SK-N-MC (cell line): ENCODE data around the gene SLC25A1.
"Not testable (repeated sequence)": the region's sequence is repeated elsewhere in the genome, so short reads cannot be mapped to it uniquely, and the experiment has no call there.

Experiments used
- DNase-seq: peaks from one replicate; pipeline ENCODE4 v3.0.0-alpha.2; 2011; ENCODE audit warnings: low read depth, low spot score
- H3K27ac ChIP-seq: fragments of 200-600 bp; sonication (generic); 2 replicates; pipeline ENCODE4 v1.5.1; 2016; ENCODE audit warnings: mixed run types
- H3K36me3 ChIP-seq: fragments of 200-600 bp; sonication (generic); 2 replicates; pipeline ENCODE4 v1.6.1; 2017; ENCODE audit warnings: antibody characterized with exemption, low read length, mixed read lengths; ENCODE audit not compliant: insufficient read depth
- H3K4me3 ChIP-seq: fragments of 200-600 bp; sonication (generic); 2 replicates; pipeline ENCODE4 v1.5.1; 2016
- H3K9ac ChIP-seq: fragments of 200-600 bp; sonication (generic); 2 replicates; pipeline ENCODE4 v1.8.0; 2017; ENCODE audit warnings: mixed run types, mixed read lengths; ENCODE audit not compliant: insufficient read length
- H3K9me3 ChIP-seq: fragments of 200-600 bp; sonication (generic); 2 replicates; pipeline ENCODE4 v1.6.1; 2017; ENCODE audit warnings: low read depth, mild to moderate bottlenecking, antibody characterized with exemption, low read length, moderate library complexity, mixed read lengths
- EZH2 ChIP-seq: fragments of 200-600 bp; sonication (generic); IDR thresholded peaks from one replicate; pipeline ENCODE4 v1.6.1; 2017; ENCODE audit warnings: antibody characterized with exemption
- FOXP2 ChIP-seq: optimal IDR thresholded peaks from 2 replicates; pipeline ENCODE3; 2011; ENCODE audit warnings: mild to moderate bottlenecking, moderate library complexity; ENCODE audit not compliant: insufficient read depth; ENCODE audit errors: extremely low read length, control extremely low read depth
- POLR2AphosphoS5 ChIP-seq: IDR thresholded peaks from 2 replicates; pipeline ENCODE4 v1.6.1; 2012; ENCODE audit warnings: mild to moderate bottlenecking, low read depth, low read length, borderline replicate concordance

The SLC25A1 gene

DNA sequence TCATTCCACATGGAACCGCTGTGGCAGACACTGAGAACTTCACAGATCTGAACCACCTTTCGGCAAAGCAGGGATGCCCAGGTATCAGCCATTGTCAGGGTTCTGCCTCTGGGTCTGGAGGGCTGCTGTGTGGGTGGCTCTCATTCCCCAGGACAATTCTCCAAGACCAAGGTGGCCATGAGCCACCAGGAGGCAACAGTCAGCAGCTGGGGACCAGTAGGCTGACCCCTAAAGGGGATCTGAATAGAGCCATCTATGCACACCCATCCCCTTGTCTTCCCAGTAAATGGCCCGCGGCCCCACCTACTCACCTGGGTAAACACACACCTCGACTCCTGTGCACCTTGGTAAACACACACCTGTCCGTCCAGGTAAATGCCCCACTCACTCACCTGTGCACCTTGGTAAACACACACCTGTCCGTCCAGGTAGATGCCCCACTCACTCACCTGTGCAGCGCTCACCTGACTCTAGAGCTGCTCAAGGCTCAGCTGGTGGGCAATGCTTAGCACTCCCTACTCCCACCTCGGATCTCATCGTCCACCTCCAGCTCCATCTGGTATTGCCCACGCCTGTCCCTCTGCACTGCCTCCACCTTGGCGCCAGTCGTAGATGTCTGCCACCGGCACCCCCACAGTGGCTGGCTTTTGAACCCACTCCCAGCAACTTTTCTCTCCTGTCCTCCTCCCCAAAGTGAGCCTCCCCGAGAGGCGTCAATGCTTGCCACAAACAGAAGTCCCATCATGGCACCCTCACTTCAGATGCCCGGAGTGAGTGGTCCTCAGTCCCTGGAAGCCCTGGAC is 10.2 kb downstream of the SLC25A1 start:
- H3K9me3 ChIP-seq: no peaks in the 10 kb centered on the region
- H3K27ac ChIP-seq: no peak overlapping the region
- no peaks in the 10 kb centered on the region for H3K36me3 ChIP-seq
- DNase-seq: no peak
- H3K4me3 ChIP-seq: no peak overlapping the region
- no peak for TF ChIP-seq EZH2
- H3K9ac ChIP-seq: no peak overlapping the region

DNA sequence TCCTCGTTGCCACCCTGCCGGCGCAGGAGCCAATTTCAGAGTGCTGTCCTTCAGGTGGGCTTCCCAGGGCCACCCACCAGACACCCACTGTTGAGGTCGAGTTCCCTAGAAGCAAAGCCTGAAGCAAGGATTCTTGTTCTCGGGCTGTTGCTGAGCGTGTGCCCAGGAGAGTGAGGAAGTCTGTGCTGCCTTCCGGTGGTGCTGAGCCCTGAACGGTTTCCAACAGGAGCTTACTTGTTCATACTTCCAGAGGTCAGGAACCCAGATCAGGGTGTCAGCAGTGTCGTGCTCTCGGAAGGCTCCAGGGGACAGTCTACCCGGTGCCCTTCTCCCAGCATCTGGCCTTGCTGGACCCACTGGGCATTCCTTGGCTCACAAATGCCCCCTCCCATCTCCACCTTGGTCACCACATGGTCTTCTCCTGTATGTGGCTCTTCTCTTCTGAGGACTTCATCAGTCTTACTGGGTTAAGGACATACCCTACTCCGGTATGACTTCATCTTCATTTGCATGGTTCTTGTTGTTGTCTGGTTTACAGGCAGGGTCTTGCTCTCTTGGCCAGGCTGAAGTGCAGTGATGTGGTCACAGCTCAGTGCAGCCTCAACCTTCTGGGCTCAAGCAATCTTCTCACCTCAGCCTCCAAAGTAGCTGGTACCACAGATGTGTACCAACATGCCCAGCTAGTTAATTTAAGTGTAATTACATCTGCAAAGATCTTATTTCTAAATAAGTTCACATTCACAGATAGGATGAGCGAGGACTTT is 11.2 kb downstream of the SLC25A1 start:
- no peaks in the 10 kb centered on the region for H3K9me3 ChIP-seq
- TF ChIP-seq POLR2AphosphoS5 (no peak), EZH2 (no peak), FOXP2 (no peak)
- no peak overlapping the region for H3K4me3 ChIP-seq
- DNase-seq: no peak
- no peaks in the 10 kb centered on the region for H3K36me3 ChIP-seq
- H3K27ac ChIP-seq: no peak overlapping the region
- H3K9ac ChIP-seq: no peak overlapping the region

DNA sequence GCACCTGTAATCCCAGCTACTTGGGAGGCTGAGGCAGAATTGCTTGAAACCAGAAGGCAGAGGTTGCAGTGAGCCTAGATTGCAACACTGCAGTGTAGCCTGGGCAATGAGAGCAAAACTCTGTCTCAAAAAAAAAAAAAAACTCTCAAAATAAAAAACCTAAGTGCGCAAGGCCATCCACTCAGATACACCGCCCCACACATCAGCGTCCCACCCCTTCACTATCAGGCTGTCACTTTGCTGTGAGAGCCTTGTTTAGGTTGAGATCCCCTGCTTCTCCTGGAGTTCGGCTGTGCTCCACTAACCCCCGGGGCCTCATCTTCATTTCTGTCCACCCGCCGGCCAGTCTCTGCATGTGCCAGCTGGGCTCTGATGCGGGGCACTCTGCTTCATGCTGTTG is 12.1 kb downstream of the SLC25A1 start:
- no peak overlapping the region for H3K9ac ChIP-seq

GRCh38 chr22:19164425-19164824 is 14.1 kb downstream of the SLC25A1 start:
- no peak overlapping the region for H3K9ac ChIP-seq
- no peak overlapping the region for H3K4me3 ChIP-seq
- H3K36me3 ChIP-seq: no peaks in the 10 kb centered on the region
- no peak for TF ChIP-seq FOXP2
- no peak for TF ChIP-seq POLR2AphosphoS5
- no peak for TF ChIP-seq EZH2
- no peak for DNase-seq
- no peak overlapping the region for H3K27ac ChIP-seq
- H3K9me3 ChIP-seq: no peaks in the 10 kb centered on the region

More for the DNA sequence above, 12.1 kb downstream of the SLC25A1 start:
- Histone ChIP-seq H3K4me3 (no peak overlapping the region), H3K9me3 (no peaks in the 10 kb centered on the region), H3K36me3 (no peaks in the 10 kb centered on the region), H3K27ac (no peak overlapping the region)
- DNase-seq: no peak
- TF ChIP-seq POLR2AphosphoS5 (no peak), FOXP2 (no peak), EZH2 (no peak)

GRCh38 chr22:19158649-19159048 is 19.9 kb downstream of the SLC25A1 start:
- H3K9me3 ChIP-seq, DNase-seq, H3K27ac ChIP-seq, H3K4me3 ChIP-seq, H3K9ac ChIP-seq, H3K36me3 ChIP-seq: not testable (repeated sequence)

DNA sequence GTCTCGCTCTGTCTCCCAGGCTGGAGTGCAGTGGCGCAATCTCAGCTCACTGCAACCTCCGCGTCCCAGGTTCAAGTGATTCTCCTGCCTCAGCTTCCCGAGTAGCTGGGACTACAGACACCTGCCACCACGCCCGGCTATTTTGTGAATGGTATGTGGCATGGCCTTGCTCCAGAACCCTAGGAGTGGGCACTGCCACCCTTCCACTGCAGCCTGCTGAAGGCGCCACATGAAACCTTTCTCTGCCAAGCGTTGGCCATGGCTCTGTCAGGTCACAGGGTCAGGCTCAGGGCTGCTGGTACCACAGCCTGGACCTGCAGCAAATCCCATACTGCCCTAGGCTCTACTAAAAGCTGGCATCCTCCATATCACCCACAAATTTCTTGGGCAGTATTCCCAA is 22.4 kb downstream of the SLC25A1 start:
- H3K9ac ChIP-seq, DNase-seq: not testable (repeated sequence)

DNA sequence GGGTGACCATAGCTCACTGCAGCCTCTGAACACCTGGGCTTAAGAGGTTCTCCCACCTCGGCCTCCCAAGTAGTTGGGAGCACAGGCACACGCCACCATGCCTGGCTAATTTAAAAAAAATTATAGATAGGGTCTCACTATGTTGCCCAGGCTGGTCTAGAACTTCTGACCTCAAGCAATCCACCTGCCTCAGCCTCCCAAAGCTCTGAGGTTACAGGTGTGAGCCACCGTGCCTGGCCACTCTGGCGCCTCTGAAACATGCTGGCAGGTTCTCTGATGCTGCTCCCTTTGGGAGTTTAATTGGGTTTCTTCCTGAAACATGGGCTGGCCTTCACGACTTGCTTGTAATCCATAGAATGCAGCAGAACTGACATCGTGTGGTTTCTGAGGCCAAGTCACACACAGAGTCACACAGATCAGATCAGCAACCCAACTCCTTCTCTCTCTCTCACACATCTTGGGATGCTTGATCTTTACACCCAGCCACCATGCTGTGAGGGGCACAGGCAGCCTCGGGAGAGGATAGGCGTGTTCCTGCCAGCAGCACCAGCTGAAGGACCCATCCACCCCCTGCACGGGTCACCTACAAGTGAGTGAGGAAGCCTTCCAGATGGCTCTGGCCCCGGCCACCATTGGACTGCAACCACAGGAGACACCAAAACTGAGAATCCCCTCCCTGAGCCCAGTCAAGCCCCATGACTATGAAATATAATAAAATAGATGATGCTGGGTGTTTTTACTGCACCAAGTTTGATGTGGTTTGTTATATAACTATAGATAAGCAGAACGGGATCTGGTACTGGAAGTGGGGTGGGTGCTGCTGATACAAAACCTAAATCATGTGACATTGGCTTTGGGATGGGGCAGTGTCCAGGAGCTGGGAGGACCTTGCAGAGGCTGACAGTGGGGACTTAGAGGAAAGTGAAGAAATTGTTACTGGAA is 25.3 kb downstream of the SLC25A1 start:
- H3K36me3 ChIP-seq: no peaks in the 10 kb centered on the region
- H3K27ac ChIP-seq: no peak overlapping the region
- no peak overlapping the region for H3K4me3 ChIP-seq
- H3K9me3 ChIP-seq: no peaks in the 10 kb centered on the region
- no peak for TF ChIP-seq EZH2
- no peak for TF ChIP-seq FOXP2
- no peak for TF ChIP-seq POLR2AphosphoS5
- H3K9ac ChIP-seq: no peak overlapping the region
- DNase-seq: no peak

More for the DNA sequence above, 22.4 kb downstream of the SLC25A1 start:
- not testable (repeated sequence) for H3K27ac ChIP-seq, H3K9me3 ChIP-seq, H3K4me3 ChIP-seq, H3K36me3 ChIP-seq

DNA sequence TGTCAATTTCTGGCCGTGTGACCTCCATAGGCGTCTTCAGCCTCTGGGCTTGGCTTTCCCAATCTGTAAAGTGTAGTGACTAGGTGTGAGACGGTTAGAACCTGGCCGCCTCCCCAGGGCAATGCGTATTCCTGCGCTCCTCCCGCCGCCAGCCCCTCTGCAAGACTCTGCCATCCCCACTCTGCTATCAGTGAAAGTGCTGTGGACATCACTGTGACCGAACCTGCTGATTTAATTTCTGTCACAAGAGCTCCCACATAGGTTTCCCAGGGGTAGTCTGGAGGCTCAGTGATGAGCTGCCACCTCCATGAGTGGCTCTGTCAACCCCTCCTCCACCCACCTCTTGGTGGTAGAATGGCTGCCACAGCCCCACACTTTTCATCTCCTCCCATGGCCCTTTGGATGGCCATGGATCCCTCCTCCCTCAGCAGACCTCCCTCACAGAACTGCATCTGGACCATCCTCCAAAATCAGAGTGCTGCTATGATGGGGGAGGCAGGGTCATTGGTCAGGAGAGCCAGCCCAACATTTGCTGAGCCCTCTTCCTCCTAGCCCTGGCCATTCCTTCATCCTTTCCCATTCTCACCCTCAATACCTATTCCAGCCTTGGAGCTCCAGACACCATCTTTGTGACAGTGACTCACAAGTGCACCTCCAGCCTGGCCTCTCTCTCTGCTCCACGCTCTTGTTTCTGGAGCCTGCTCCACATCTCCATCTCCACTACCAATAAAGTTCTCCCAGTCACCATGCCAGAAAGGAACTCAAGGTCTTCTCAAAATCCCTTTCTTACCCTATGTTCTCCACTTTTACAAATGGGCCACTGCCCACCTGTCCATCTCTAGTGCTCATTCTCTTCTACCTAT is 27.0 kb downstream of the SLC25A1 start:
- no peaks in the 10 kb centered on the region for H3K9me3 ChIP-seq
- DNase-seq: no peak
- H3K36me3 ChIP-seq: no peaks in the 10 kb centered on the region
- H3K27ac ChIP-seq: no peak overlapping the region
- H3K9ac ChIP-seq: no peak overlapping the region
- TF ChIP-seq EZH2 (no peak), POLR2AphosphoS5 (no peak), FOXP2 (no peak)
- H3K4me3 ChIP-seq: no peak overlapping the region
